Measurements from ENCODE around the gene TSC22D1.

Gene TSC22D1

GRCh38 chr13:44555207-44555606, 20.9 kb downstream of the TSC22D1 start:
- no peak for TF ChIP-seq CTCF (conservative IDR thresholded peaks at IDR 0.05; ENCODE audit: low read length)
- no peak for TF ChIP-seq EZH2phosphoT487 (IDR thresholded peaks at IDR 0.05; ENCODE audit: borderline replicate concordance)
- no peaks in the 10 kb centered on the region for H4K20me1 ChIP-seq (ENCODE audit: insufficient read depth, low read length, poor library complexity, severe bottlenecking)
- no peak overlapping the region for H3K4me3 ChIP-seq (ENCODE audit: low read length, poor library complexity, severe bottlenecking)
- no peak overlapping the region for H3K9ac ChIP-seq (ENCODE audit: low read depth, low read length, poor library complexity, severe bottlenecking)
- H3F3A ChIP-seq (ENCODE audit: low read depth) = no peaks in the 10 kb centered on the region
- 0 out of 2 replicates have a peak, but pooled peaks cover 5% of the 10 kb centered on the region for H3K36me3 ChIP-seq (ENCODE audit: insufficient read depth, low read length)
- peaks cover 28% of the 10 kb centered on the region for H3K79me2 ChIP-seq (ENCODE audit: insufficient read depth, low read length)
- H3K4me2 ChIP-seq (ENCODE audit: low read depth, low read length, poor library complexity, severe bottlenecking) = no peak overlapping the region
- no peaks in the 10 kb centered on the region for H3K9me2 ChIP-seq (replicated peaks; ENCODE audit: low read depth, low read length)
- no peak overlapping the region for H2AFZ ChIP-seq (ENCODE audit: low read length)
- no peaks in the 10 kb centered on the region for H3K4me1 ChIP-seq (ENCODE audit: insufficient read depth, low read length, poor library complexity, severe bottlenecking)
- H3K9me3 ChIP-seq (ENCODE audit: insufficient read depth, low read depth, low read length) = no peaks in the 10 kb centered on the region
- H3K27me3 ChIP-seq (ENCODE audit: insufficient read depth, low read length, poor library complexity, severe bottlenecking) = no peaks in the 10 kb centered on the region

GRCh38 chr13:44549476-44549875, 26.7 kb downstream of the TSC22D1 start:
- H2AFZ ChIP-seq (ENCODE audit: low read length) = no peak overlapping the region
- H3K4me1 ChIP-seq (ENCODE audit: insufficient read depth, low read length, poor library complexity, severe bottlenecking) = peaks cover 4% of the 10 kb centered on the region
- H3F3A ChIP-seq (ENCODE audit: low read depth) = no peaks in the 10 kb centered on the region
- H3K9ac ChIP-seq (ENCODE audit: low read depth, low read length, poor library complexity, severe bottlenecking) = no peak overlapping the region
- H3K4me2 ChIP-seq (ENCODE audit: low read depth, low read length, poor library complexity, severe bottlenecking) = no peak overlapping the region
- peaks cover 35% of the 10 kb centered on the region for H3K79me2 ChIP-seq (ENCODE audit: insufficient read depth, low read length)
- H3K4me3 ChIP-seq (ENCODE audit: low read length, poor library complexity, severe bottlenecking) = no peak overlapping the region
- H4K20me1 ChIP-seq (ENCODE audit: insufficient read depth, low read length, poor library complexity, severe bottlenecking) = peaks cover 7% of the 10 kb centered on the region
- H3K9me2 ChIP-seq (replicated peaks; ENCODE audit: low read depth, low read length) = no peaks in the 10 kb centered on the region
- H3K9me3 ChIP-seq (ENCODE audit: insufficient read depth, low read depth, low read length) = no peaks in the 10 kb centered on the region
- TF ChIP-seq EZH2phosphoT487 (IDR thresholded peaks at IDR 0.05; ENCODE audit: borderline replicate concordance) (no peak), CTCF (conservative IDR thresholded peaks at IDR 0.05; ENCODE audit: low read length) (no peak)
- H3K27me3 ChIP-seq (ENCODE audit: insufficient read depth, low read length, poor library complexity, severe bottlenecking) = no peaks in the 10 kb centered on the region
- H3K36me3 ChIP-seq (ENCODE audit: insufficient read depth, low read length) = 0 out of 2 replicates have a peak, but pooled peaks cover 5% of the 10 kb centered on the region

- Histone ChIP-seq H3K27me3 (ENCODE audit: insufficient read depth, low read length, poor library complexity, severe bottlenecking) (no peaks in the 10 kb centered on the region), H2AFZ (ENCODE audit: low read length) (no peak overlapping the region), H3K9me2 (replicated peaks; ENCODE audit: low read depth, low read length) (no peaks in the 10 kb centered on the region), H3K4me1 (ENCODE audit: insufficient read depth, low read length, poor library complexity, severe bottlenecking) (peaks cover 10% of the 10 kb centered on the region), H3K79me2 (ENCODE audit: insufficient read depth, low read length) (peaks cover 41% of the 10 kb centered on the region), H3K9me3 (ENCODE audit: insufficient read depth, low read depth, low read length) (no peaks in the 10 kb centered on the region), H3K4me3 (ENCODE audit: low read length, poor library complexity, severe bottlenecking) (no peak overlapping the region), H3K36me3 (ENCODE audit: insufficient read depth, low read length) (no peaks in the 10 kb centered on the region), H3K4me2 (ENCODE audit: low read depth, low read length, poor library complexity, severe bottlenecking) (no peak overlapping the region), H4K20me1 (ENCODE audit: insufficient read depth, low read length, poor library complexity, severe bottlenecking) (peaks cover 7% of the 10 kb centered on the region), H3K9ac (ENCODE audit: low read depth, low read length, poor library complexity, severe bottlenecking) (no peak overlapping the region), H3F3A (ENCODE audit: low read depth) (no peaks in the 10 kb centered on the region)
- TF ChIP-seq CTCF (conservative IDR thresholded peaks at IDR 0.05; ENCODE audit: low read length) (no peak), EZH2phosphoT487 (IDR thresholded peaks at IDR 0.05; ENCODE audit: borderline replicate concordance) (no peak)
Observed at GRCh38 chr13:44546164-44546563, 30.0 kb downstream of the TSC22D1 start.
